HuH-7.5 (cell line): ENCODE results near the gene PRKAA1.
"Not testable (repeated sequence)": the region's sequence is repeated elsewhere in the genome, so short reads cannot be mapped to it uniquely, and the experiment has no call there.

Source experiments
- DNase-seq: peaks from one replicate; pipeline ENCODE4 v3.0.0; 2011; ENCODE audit warnings: low spot score

Gene PRKAA1

DNA sequence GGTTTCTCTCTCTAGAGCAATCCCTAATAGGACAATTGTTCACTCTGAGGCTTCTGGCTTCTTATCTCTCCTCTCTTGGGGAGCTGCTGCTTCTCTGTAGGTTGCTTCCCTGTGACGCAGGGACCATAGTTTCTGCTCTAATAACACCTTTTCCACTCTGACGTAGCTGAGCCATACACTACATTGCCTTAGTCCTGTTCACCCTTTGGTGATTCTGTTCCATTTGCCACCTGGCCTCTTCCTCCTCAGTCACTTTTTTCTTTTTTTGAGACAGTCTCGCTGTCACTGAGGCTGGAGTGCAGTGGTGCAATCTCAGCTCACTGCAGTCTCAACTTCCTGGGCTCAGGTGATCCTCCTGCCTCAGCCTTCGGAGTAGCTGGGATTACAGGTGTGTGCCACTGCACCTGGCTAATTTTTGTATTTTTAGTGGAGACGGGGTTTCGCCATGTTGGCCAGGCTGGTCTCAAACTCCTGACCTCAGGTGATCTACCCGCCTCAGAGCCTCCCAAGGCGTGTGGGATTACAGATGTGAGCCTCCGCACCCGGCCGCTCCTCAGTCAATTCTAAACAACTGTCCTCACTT, 27.4 kb upstream of the PRKAA1 start:
- DNase-seq = not testable (repeated sequence)

DNA sequence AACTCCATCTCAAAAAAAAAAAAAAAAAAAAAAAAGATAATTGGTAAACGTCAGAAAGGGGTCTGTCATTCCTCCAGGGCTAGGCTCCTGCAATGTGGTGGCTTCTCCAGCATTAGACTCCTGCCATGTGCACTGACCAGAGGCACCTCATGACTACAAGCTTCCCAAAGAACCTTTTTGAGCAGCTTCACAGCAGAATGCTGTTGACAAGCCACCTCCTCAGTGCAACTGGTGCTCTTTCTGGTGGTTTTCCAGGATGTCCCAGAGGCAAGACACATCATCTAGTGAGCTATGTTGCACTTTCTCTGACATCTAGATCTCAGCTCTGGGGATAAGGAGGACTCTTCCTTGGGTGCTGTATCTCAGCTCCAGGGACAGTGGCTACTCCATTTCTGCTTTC, 25.3 kb upstream of the PRKAA1 start:
- DNase-seq = no peak

DNA sequence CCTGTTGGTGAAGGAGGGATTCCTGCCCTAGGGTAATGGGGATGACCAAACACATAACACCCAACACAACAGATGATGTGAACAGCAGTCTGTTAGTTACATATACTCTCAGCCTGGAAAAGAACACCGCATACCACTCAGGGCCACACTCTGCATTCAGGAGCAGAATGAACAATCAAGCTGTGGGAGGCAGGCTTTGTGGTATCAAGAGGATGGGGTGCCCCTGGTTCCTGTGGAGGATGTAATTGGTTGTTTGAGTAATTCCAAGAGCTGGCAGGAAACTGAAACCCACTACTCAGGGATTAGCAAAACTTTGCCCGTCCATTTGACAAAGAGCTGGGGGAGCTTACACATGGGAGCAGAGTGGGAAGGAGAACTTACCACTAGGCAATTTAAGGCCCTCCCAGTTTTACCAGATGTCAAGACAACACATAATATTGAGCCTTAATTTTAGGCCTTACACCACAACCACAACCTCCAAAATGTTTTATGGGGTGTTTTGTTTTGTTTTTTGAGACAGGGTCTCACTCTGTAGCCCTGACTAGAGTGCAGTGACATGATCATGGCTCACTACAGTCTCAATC, 15.6 kb upstream of the PRKAA1 start:
- no peak for DNase-seq

DNA sequence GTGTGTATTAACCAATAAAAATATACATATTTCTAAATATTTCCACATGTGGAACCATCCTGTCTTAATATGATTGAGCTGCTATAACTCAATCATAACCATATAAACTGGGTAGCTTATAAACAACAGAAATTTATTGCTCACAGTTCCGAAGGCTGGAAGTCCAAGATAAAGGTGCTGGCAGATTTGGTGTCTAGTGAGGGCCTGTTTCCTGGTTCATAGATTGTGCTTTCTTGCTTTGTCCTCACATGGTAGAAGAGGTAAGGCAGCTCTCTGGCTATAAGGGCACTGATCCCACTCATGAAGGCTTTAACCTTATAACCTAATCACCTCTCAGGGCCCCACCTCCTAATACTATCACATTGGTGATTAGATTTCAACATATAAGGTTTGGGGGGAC, 14.0 kb upstream of the PRKAA1 start:
- DNase-seq = no peak

DNA sequence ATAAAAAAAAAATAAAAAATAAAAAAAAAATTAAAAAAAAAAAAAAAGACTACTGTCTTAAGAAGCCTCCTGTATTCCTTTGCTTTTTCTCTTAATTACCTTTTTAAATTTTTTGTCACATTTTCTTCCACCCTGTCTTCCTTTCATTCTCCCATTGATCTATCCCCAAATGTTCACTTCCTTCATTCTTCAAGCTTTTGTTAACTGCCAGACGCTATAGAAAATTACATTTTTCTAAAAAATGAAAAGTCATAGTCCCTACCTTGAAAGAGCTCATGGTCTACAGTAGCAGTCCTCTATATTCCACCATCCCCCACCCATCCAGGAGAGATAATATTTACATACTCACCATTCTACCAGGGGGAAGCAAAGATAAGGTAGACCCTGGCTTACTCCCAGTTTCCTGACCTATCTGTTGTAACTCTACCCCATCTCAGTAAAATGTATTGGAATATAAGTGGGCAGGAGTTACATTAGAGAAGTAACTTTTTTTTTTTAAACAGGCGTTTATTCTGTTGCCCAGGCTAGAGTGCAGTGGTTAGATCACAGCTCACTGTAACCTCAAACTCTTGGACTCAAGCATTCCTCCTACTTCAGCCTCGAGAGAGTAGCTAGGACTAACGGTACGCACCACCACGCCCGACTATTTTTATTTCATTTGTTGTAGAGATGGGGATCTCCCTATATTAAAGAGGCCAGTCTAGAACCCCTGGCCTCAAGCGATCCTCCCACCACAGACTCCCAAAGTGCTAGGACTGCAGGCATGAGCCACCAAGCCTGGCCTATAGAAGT, 3.8 kb upstream of the PRKAA1 start:
- peak; percentile 48 for DNase-seq

DNA sequence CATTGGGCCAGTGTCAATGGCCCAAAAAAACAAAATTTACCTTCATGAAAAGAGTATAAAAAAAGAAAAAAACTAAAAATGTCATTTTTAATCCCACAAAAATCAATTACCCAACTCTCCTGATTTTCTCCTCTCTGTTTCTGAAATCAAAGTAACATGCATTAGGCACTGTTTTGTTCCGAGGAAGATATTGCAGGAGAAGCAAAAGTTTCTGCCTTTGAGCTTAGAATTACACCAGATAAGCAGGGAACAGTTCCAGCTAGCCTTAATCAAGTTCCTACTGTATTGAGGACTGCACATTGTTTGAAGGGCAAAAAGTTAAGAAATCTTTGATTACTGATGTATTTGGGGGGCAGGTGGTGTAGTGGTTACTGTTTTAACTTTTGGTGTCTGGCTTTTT, 1.1 kb upstream of the PRKAA1 start:
- no peak for DNase-seq

DNA sequence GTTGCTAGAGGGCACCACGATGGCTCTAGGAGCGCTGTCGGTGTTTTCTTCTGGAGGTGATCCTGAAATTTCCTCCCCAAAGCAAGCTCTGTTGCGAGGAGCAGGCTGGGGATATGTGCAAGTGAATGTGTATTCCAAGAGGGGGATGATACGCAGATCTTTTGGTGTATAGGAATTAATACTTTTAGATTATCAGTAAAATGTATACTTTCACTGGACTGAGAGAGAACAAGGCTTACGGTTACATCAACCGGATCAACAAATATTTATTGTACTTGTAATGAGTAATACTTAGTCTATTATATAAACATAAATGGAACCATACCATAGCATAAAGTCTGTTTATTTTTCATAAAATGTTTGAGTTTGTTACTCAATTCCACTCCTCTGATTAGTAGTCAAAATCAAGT, 632 bp upstream of the PRKAA1 start:
- peak; percentile 55 for DNase-seq

DNA sequence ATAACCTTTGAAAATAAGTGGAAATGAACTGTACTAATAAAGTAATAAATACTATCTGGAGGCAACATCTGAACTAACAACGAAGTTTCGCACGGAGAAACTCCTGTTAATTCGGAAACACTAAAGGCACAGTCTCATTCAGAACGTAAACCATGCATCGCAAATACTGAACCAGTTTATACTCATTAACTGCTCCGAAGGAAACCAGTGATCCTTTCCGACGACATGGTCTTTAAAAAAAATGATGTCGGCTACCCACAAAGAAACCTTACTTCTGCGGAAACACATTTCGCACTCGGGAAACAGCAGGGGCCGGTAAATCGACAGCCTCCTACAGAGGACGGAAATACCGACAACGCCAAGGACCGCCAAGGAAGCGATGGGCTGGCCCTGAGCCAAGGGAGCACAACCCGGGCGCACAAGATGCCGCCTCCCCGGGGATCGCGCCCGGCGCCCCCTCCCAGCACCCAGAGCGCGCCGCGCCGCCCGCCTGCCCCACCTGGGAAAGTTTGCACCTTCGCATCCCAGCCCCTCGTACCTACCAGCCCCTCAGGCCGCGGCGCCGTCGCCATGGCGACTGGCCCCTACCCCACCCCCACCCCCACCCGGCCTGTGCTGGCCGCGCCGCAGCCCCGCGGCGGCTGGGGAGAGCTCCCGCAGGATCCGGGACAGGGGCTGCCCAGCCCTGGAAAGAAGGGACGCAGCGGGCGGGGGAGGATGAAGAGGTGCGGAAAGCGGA, 732 bp downstream of the PRKAA1 start:
- DNase-seq = peak; percentile 67

DNA sequence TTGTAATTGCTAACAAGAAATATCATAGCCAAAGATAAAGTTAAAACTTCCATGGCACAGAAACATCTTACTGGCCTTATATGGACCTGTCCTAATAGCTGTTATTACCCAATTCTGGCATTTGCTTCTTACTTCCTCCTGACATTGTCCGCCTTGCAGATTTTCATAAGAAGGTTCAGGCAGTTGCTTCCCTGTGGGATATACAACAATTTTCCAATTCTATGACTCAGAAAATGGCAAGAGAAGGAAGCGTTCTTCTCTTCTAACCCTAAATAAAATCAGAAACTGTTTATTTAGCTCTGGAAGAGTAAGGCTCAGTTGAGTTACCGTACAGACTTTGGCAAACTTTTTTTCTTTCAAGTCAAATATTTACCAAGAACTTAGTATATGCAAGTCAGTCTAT, 1.7 kb downstream of the PRKAA1 start:
- DNase-seq = no peak

DNA sequence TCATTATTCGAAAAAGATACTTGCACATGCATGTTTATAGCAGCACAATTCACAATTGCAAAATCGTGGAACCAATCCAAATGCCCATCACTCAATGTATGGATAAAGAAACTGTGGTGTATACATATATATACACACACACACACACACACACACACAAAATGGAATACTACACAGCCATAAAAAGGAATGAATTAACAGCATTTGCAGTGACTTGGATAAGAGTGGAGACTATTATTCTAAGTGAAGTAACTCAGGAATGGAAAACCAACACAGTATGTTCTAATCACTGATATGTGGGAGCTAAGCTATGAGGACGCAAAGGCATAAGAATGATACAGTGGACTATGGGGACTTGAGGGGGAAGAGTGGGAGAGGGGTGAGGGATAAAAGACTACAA, 3.3 kb downstream of the PRKAA1 start:
- DNase-seq = not testable (repeated sequence)

DNA sequence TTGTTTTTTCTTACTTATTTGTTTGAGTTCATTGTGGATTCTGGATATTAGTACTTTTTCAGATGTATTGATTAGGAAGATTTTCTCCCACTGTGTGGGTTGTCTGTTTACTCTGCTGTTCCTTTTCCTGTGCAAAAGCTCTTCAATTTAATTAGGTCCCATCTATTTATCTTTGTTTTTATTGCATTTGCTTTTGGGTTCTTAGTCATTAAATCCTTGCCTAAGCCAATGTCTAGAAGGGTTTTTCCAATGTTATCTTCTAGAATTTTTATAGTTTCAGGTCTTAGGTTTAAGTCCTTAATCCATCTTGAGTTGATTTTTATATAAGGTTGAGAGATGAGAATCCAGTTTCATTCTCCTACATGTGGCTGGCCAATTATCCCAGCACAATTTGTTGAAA, 3.8 kb downstream of the PRKAA1 start:
- DNase-seq = not testable (repeated sequence)

DNA sequence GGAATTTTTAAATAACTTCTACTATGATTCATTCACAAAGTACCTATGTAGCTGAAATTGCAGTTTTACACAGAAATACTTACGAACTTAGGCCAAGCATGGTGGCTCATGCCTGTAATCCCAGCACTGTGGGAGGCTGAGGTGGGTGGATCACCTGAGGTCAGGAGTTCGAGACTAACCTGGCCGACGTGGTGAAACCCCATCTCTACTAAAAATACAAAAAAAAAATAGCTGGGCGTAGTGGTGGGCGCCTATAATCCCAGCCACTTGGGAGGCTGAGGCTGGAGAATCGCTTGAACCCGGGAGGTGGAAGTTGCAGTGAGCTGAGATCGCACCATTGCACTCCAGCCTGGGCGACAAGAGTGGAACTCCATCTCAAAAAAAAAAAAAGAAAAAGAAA, 5.5 kb downstream of the PRKAA1 start:
- not testable (repeated sequence) for DNase-seq

DNA sequence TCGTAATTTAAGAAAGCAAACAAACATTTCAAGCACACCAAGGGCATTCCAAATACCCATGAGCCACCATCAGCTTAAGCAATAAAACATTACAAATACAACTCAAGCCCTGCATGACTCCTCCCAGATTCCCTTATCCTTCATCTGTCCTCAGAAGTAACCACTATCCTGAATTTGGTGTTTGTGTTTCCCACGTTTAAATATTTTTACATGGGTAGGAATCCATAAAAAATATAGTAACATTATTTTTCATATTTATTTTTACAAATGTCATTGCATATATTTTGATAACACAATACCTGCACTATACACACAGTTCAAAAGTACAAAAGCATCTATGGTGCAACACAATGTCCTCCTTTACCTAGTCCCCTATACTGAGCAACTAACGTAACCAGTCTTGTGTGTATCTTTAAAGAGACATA, 6.4 kb downstream of the PRKAA1 start:
- DNase-seq = no peak

DNA sequence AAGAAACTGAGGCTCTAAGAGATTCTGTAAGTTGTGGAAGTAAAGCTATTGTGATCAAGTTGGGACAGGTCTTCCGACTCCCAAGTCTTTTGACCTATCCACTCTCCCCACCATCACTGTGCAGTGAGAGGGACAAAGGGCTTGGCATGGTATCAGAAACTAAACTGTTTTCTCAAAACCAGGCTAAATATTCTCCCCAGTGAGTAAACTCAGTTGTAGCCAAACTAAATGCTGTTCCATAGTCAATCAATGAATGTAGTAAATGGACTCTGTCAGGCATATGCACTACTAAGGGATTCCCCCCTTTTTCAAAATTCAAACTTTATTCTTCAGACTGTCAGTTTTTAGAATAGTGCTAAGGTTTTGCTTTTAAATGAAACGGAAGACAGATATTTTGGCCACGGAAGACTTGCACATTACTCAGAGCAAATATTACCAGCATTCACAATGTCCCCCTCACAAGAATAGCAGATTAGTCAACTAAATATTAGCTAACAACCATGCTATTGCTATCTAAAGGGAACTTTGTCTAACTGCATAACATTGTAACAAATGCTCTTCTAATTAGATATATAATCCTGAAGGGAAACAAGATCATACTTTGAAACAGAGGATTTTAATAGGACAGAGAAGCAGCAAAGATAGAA, 7.1 kb downstream of the PRKAA1 start:
- no peak for DNase-seq

DNA sequence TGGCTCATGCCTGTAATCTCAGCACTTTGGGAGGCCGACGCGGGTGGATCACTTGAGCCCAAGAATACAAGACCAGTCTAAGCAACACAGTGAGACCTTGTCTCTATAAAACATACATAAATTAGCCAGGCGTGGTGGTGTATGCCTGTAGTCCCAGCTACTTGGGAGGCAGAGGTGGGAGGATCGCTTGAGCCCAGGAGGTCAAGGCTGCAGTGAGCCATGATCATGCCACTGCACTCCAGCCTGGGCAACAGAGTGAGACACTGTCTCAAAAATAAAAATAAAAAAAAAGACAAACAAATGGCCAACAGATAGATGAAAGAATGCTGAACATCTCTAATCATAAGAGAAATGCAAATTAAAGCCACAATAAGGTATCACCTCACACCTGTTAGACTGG, 9.2 kb downstream of the PRKAA1 start:
- not testable (repeated sequence) for DNase-seq

DNA sequence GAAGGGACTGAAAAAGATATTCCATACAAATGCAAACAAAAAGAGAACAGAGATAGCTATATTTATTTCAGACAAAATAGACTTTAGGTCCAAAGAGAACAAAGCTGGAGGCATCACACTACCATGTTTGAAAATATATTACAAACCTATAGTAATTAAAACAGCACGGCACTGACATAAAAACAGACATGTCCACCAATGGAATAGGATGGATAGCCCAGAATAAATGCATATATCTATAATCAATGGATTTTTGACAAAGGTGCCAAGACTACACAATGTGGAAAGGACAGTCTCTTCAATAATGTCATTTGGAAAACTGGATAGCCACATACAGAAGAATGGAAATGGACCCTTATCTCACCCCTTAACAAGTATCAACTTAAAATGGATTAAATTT, 10.2 kb downstream of the PRKAA1 start:
- no peak for DNase-seq

DNA sequence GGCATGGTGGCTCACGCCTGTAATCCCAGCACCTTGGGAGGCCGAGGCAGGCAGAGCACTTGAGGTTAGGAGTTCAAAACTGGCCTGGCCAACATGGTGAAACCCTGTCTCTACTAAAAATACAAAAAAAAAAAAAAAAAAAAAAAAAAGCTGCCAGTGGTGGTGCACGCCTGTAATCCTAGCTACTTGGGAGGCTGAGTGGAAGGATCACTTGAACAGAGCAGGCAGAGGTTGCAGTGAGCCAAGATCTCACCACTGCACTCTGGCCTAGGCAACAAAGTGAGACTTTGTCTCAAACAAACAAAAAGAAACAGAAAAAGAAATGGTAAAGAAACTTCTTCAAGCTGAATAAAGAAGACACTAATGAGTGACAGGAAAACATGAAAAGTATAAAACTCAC, 11.5 kb downstream of the PRKAA1 start:
- DNase-seq = not testable (repeated sequence)

DNA sequence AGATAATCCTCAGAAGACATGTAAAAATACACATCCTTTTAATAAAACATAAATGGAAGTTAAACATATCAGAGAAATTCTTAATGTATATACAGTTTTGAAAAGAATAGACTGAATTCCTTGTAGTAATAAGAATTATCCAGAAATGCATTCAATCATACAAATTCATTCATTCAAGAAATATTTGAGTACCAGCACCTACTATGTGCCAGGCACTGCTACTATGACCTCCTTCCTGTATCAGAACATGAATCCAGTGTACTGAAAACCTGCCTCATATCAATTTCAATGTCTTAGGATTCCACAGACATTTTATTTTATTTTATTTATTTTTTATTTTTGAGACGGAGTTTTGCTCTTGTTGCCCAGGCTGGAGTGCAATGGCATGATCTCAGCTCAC, 13.3 kb downstream of the PRKAA1 start:
- DNase-seq = no peak

DNA sequence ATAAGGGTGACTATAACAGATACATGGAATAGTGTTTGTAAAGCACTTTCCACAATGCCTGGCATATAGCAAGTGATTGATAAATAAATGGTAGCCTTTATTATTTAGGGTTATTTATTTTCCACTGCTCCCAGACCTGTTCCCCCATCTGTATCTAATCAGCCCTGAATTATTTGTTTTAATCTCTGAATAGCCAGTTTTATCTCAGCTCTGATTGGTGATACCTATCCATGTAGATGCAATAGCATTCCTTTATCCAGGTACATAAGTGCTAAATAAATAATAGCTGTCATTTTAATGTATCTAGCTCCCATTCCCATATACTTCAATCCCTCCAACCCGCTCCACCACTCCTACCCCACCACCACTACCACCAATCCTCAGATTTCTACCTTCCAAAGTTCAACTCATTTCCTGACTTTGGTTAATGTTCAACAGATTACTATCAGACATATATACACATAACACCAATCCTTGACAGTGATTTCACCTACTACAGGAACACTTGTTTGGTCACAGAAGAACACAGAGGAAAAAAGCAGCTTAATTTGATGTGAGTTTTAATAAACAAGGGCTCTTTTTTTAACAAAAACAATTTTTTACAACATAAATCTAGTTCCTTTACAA, 14.0 kb downstream of the PRKAA1 start:
- DNase-seq = peak; percentile 38

DNA sequence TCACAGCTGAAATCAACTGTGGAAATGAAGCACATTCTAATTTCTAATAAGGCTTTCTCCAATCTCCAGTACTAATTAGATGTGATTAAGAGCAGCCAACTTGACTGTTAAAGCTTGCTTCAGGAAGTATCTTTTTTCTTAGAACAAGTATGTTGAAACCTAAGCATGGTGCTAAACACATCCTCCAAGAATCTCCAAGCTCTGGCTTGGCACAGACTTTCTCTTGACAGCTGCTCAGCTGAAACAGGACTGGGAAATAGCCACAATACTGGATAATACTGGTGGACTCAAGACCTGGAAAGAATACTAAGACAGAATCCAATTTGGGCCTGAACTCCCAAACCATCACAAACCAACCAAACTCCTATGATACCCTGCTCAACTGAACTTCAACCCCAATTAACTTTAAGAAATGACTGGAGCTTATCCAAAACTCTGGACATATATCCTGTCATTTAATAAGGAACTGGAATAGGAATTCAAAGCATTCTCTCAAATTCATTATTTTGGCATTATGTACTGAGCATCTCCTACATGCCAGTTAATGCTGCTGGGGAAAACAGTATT, 16.2 kb downstream of the PRKAA1 start:
- DNase-seq = no peak

DNA sequence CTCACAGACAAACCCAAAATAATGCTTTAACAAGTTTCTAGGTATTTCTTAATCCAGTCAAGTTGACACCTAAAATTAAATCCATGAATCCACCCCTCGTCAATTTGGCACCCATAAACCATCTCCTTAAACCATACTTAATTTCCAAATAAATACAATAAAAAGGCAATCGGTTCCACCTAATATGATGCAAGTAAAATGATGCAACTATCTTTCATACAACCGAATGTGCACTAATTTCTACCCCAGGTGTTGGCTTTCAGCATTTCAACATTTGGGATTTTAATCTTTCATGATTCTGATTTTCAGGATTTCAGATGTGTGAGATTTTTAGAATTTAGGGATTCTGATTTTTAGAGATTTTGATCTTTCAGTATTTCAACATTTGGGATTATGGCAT, 17.3 kb downstream of the PRKAA1 start:
- DNase-seq = no peak

DNA sequence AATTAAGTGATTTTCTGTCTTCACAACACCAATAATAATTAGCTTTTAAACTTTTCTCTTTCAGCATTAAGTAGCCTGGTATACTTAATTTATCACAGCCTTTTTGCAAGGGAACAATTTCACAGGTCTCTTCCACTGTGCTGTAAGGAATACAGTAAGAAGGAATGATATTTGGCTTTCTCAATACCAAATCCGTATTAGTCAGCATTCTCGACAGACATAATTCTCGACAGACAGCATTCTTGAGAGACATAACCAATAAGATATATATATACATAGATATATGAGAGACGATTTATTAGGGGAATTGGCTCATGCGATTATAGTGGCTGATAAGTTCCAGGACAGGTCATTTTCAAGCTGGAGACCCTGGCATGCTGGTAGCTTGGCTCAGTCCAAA, 18.0 kb downstream of the PRKAA1 start:
- DNase-seq = no peak
